Measurements from ENCODE around the gene S100A14.
"Not testable (repeated sequence)": the region's sequence is repeated elsewhere in the genome, so short reads cannot be mapped to it uniquely, and the experiment has no call there.

The S100A14 gene

DNA sequence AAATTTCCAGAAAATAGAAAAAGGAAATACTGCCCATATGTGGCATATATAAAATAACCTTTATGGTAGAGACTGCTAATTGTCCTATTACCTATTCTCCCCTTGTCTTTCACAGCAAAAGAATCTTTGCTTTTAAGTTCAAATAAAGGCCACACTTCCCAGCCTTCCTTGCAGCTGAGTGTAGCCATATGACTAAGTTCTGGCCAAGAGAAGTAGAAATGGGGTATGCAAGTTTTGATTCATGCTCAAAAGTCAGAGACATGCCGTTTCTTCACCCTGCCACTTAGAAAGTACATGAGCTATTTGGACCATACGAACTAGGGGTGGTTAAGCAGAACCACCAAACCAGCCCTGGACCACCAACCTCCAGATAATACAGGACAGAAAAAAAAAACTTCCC, 32.1 kb downstream of the S100A14 start:
- no peak for DNase-seq

DNA sequence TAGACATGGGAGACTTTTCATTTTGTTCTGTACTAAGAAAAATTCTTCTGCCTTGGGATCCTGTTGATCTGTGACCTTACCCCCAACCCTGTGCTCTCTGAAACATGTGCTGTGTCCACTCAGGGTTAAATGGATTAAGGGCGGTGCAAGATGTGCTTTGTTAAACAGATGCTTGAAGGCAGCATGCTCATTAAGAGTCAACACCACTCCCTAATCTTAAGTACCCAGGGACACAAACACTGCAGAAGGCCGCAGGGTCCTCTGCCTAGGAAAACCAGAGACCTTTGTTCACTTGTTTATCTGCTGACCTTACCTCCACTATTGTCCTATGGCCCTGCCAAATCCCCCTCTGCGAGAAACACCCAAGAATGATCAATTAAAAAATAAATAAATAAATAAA, 32.6 kb downstream of the S100A14 start:
- peak in 1 of 2 experiments; percentile 21 for DNase-seq

DNA sequence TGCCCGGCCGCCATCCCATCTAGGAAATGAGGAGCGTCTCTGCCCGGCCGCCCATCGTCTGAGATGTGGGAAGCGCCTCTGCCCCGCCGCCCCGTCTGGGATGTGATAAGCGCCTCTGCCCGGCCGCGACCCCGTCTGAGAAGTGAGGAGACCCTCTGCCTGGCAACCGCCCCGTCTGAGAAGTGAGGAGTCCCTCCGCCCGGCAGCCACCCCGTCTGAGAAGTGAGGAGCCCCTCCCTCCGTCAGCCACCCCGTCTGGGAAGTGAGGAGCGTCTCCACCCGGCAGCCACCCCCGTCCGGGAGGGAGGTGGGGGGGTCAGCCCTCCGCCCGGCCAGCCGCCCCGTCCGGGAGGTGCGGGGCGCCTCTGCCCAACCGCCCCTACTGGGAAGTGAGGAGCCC, 33.3 kb downstream of the S100A14 start:
- DNase-seq = not testable (repeated sequence)

DNA sequence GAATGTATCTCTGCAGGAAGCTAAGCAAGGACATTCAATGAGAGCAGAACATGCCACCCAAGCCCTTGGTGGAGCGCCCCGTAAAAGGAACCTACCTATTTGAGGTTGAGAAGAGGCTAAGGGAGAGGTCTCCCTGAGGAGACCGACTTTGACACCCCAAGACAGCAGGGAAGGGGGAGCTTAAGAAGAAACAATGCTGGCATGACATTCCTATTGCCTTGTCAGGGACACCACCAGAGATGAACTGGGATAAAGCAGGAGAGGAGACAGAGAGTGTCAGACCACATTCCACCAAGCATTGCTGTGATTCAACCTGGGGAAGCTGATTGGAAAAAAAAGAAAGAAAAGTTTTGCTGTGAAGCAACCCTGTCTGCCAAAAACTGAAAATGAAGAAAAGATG, 37.2 kb downstream of the S100A14 start:
- no peak for DNase-seq

DNA sequence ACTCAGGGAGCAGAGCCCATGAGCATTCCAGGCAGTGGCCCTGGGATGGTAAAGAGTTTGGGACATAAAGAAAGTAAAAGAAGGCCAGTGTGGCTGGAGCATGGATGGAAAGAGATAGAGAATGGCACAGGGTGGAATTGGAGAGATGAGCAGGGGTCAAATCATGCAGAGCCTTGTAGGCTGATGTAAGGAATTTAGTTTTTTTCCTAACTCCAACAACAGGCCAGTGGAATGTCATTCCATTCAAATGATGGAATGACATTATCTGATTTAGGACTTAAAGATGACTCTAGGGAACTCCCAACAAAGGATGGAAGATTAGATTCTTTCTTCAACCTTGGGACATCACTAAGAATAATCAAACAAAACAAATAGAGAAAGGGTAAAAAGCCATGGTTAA, 37.6 kb downstream of the S100A14 start:
- no peak for DNase-seq

DNA sequence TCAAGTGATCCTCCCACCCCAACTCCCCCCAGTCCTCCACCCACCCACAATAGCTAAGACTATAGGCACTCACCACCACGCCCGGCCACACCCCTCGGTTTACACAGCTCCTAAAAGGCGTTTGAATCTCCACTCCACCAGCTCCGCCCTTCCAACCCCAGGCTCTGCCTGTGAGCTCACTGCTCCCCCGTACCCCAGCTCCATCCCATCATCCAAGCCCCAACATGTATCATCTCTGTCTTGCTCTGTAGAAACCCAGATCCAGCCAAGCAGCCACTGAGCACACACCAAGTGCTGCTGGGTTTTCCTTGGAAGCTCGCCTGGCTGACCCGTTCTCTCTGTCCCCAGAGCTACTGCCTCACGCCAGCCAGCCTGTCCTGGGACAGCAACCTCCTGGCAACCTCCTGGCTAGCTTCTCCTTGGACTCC, 38.5 kb downstream of the S100A14 start:
- DNase-seq = no peak

DNA sequence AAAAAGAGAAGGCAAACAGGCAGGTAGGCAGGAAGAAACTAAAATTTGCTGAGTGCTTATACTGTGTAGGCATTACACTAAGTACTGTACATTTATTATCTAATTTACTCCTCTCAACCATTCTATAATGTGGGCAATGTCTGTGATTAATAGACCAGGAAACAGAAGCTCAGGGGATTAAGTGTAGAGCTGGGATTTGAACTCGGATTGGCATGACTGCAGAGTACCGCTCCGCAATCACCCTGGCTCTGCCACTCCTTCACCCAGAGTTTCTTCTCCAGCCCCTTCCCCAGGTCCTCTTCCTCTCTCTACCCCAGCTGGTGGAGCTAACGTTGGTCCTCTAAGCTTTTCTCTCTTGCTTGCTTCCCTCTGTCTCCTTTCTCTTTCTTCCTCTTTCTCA, 39.0 kb downstream of the S100A14 start:
- DNase-seq = peak in 1 of 2 experiments; percentile 9

DNA sequence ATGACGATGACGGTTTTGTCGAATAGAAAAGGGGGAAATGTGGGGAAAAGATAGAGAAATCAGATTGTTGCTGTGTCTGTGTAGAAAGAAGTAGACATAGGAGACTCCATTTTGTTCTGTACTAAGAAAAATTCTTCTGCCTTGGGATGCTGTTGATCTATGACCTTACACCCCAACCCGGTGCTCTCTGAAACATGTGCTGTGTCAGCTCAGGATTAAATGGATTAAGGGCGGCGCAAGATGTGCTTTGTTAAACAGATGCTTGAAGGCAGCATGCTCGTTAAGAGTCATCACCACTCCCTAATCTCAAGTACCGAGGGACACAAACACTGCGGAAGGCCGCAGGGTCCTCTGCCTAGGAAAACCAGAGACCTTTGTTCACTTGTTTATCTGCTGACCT, 40.6 kb downstream of the S100A14 start:
- peak; percentile 51 to 85 for DNase-seq

DNA sequence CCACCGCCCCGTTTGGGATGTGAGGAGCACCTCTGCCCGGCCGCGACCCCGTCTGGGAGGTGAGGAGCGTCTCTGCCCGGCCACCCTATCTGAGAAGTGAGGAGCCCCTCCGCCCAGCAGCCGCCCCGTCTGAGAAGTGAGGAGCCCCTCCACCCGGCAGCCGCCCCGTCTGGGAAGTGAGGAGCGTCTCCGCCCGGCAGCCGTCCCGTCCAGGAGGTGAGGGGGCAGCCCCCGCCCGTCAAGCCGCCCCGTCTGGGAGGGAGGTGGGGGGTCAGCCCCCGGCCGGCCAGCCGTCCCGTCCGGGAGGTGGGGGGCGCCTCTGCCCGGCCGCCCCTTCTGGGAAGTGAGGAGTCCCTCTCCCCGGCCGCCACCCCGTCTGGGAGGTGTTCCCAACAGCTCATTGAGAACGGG, 41.0 kb downstream of the S100A14 start:
- DNase-seq = not testable (repeated sequence)

DNA sequence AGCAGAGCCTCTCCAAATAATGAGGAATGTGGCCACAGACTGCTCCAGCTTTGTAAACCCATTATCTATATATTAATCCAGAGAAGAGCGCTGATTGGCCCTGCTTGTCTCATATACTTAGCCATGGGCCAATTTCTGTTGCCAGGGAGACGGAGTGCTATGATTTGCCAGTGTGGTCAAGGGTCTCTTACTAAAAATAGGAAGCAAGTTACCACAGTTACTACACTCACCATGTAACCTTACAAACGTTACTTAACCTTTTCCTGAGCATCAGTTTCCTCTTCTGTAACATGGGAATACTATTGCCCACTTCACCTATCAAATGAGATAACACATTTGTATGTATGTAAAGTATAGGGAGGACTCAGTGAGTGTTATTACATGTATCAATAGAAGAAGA, 42.8 kb downstream of the S100A14 start:
- DNase-seq = peak in 1 of 2 experiments; percentile 67

DNA sequence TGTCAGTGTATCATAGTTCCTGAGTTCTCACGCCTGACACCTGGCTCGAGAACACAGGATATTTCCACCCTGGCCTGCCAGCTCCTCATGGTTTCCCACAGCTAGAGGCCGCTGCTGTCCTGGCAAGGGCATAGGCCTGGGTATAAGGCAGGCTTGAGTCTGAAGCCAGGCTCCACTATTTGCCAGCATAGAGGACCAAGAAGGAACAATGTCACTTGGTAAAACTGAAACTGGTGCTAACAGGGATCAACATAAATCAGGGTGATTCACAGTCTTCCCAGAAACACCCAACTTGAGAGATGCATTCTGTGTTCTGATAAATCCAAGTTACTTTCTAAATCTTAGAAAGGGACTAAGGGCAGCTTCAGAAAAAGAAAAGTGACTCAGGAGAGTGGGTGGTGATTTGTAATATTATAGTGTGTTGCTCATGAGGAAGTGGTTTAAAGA, 43.5 kb downstream of the S100A14 start:
- DNase-seq = peak; percentile 59 to 81

DNA sequence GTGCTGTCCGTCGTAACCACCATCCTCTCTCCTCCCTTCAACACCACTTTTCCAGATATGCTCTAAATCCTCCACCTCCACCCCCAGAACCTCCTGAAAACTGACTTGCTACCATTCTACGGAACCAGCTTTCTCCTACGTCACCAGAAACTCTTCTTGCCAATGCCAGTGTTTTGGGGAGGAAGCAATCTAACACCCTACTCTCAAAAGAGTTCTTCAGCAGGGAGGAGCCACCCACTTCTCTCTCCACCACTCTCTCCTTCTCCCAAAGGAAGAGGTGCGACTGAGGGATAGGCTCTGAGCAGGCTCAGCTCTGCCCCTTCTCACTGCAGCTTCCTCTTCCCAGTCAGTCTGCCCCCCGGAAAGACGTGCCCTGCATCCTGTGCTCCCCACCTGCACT, 44.4 kb downstream of the S100A14 start:
- no peak for DNase-seq

DNA sequence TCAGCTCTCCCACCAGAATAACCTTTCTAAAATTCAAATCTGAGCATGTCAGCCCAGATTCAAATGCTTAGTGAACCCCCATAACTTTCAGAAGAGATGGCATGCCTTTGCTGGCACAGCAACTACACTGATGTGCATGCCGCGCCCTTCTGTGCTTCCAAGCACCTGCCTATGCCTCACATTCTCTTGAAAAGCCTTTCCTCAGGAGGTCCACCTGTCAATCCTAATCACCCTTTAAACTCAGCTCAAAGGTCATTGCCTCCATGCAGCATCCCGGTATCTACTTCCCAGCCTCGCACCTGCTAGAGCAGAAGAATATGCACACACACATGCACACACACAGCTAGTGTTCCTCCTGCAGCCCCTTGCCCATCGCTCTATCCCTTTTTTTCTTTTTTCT, 45.3 kb downstream of the S100A14 start:
- DNase-seq = no peak

DNA sequence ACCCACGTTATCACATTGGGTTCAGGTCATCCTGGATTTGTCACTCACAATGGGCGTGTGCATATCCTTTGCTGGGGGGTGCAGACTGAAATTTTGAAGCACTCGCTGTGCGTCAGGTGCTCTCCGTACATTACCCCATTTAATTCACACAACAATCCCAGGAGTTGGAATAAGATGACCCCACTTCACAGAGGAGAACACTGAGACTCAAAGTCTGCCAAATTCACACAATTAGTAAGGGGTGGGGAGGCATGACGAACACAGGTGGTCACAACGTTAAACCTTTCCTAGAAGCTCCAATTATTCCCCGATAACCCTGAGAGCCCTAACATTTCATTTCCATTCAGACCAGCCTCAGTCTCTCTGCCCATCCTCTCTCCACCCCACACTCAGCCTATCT, 46.7 kb downstream of the S100A14 start:
- no peak for DNase-seq

DNA sequence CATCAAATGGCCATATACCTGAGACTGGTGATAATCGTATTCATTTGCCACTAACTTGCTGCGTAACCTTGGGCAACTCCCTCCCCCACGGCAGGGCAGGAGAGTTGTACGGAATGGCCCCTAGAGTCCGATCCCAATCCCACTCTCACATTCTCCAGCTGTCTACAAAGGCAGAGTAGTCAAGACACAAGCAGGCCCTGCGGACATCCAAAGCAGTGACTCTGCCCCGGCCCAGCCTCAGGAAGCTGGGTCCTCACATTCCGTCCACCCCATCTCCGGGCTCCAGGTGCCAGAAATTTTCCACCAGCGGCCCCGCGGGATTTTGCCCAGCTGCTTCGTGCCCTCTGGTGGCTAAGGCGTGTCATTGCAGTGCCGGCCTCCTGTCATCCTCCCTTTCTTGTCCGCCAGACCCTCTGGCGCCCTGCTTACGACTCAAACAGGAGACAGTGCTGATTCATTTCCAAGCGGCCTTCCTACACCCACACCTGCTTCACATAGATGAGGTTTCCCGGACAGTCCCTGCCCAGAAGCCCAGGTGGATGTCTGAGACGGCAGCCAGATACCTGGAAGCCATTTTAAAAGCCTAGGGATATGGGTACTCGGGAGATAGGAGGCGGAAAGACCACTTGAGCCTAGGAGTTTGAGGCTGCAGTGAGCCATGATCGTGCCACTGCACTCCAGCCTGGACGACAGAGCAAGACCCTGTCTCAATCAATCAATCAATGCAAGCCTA, 47.6 kb downstream of the S100A14 start:
- peak; percentile 69 to 84 for DNase-seq

DNA sequence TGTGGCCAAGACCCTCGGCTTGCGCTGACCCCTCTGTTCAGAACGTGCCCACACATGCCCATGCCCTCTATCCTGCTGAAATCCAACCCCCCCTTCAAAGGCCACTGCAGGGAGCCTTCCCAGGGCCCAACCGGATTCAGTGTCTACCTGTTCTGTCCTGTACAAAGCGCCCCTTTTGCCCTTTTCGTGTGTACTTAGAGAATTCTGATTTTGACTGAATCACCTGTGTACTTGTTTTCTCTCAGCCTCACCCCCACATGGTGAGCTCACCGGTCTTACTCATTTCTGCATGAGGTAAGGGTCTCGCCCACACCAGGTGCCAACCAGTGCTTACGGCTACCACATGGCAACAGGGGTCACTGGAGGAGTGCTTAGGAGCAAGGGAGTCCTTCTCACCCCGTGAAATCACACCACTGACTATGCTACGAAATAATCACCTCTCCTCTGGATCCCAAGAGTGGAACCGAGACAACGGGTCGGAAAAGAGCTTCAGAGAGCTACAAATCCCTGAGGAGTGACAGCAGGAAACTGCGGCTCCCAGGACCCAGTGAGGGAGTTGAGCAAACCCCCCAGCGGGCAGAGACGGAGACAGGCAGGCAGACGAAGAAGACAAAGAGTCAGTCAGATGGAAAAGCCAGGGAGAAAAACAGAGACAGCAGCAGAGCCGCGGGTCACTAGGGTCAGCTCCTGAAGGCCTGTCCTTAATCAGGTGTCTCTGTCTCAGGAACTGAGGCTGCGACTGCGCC, 48.3 kb downstream of the S100A14 start:
- DNase-seq = peak; percentile 27 to 39

DNA sequence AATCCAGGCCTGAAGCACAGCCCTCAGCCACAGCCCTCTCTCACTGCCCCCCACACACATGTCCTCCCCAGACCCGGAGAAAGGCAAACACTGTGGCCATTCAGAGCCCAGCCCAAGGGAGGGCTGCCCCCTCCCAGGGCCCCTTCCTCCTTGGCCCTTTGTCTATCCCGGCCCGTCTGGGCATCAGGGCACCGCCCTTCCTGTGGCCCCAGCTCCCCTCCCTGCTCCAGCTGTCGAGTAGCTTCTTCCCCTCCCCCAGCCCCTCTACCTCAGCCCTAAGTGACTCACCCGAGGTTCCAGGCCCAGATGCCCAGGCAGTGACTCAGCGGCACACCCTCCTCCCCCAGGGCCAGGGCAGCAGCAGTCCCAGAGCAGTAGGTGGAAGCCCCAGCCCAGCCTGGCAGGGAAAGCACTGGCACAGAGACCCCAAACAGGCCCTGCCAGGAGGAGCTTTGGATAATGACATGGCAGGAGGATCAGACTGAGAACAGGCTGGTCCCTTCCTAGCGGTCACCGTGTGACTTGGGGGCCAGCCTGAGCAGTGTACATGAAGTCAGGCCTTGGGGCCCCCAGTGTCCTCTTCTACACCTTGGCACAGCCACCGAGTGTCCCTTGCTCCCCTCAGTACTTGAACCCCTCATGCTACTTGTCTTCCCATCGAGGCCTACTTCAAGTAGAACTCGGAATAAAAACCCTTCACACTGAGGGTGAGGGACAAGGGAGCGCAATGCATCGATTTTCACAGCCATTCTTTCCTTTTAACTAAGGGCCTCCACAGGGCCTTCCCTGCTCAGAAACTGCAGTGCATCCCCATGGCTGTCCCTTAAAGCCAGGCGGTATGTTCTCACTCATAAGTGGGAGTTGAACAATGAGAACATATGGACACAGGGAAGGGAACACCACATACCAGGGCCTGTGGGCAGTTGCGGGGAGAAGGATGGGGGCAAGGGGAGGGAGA, 49.4 kb downstream of the S100A14 start:
- DNase-seq = peak; percentile 92 to 95

DNA sequence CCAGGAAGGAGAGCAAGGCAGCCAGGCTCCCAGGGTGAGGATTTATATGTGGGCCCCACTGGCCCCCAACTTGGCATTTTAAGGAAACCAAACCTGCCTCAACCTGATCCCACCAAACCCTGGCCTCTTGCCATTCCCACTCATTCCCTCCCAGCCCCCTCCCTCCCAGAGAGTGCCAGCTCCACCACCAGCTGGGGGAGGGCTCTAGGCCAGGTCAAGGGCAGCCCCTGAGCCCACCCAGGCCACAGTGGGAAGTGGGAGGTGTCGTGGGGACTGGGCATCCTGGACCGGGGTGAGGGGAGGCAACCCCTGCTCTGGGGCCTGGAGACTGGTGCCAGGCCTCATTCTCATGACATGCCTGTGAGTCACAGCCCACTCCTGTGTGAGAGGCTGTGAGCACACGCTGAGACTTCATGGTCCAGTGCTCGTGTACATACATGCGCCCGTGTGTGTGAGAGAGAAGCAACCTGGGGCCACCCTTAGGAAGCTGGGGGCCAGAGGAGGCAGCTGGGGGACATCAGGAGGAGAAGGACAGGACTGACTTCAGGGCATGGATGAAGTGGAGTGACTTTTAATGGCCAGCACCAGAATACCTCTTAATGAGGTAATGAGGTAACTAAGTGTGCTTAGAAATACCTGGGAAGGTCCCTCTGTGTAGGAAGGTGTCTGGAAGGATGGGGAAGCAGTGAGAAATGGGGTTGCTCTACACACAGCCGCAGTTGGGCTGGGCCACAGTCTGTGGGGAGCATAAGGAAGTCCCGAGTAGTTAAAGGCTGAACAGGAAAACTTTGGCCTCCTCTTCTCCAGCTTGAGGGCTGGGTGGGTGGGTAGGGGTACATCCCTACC, 50.4 kb downstream of the S100A14 start, which contains the start of gene S100A2:
Gene S100A2 (minus strand): TSS at position 316 of the 846 bp plus-strand sequence. CDS start 1,967 bp downstream, outside the sequence.
- peak; percentile 4 to 54 for DNase-seq
